Neural cell (in vitro differentiated cells): ENCODE data around the gene AARS2. TPM values are rescaled to one million over a fixed set of nuclear protein-coding genes. Genes with fewer than 3 reads are reported as not detected.

Experiments used
- H2AFZ ChIP-seq: fragments of 200-600, 300-800 bp; sonication (generic), shearing (Covaris generic); 2 replicates; pipeline ENCODE4 v1.6.0; 2014; ENCODE audit warnings: low read depth, mild to moderate bottlenecking, antibody characterized with exemption, low read length, moderate library complexity
- H3F3A ChIP-seq: fragments of 200-600 bp; shearing (Covaris generic); 2 replicates; pipeline ENCODE4 v1.6.1; 2016; ENCODE audit warnings: mild to moderate bottlenecking, moderate library complexity, mixed read lengths, antibody characterized with exemption, low read length; ENCODE audit not compliant: insufficient read depth, poor library complexity, severe bottlenecking
- H3K27ac ChIP-seq: fragments of 200-600, 300-800 bp; sonication (generic), shearing (Covaris generic); 2 replicates; pipeline ENCODE4 v1.5.1; 2014; ENCODE audit warnings: mild to moderate bottlenecking, low read length, moderate library complexity
- H3K27me3 ChIP-seq: fragments of 300-800, 200-600 bp; sonication (generic), shearing (Covaris generic); 2 replicates; pipeline ENCODE4 v1.6.0; 2014; ENCODE audit warnings: mild to moderate bottlenecking, low read depth, low read length, moderate library complexity; ENCODE audit not compliant: insufficient read depth
- H3K36me3 ChIP-seq: fragments of 300-800, 200-600 bp; sonication (generic), shearing (Covaris generic); 2 replicates; pipeline ENCODE4 v1.5.1; 2014; ENCODE audit warnings: mild to moderate bottlenecking, antibody characterized with exemption, low read length, moderate library complexity; ENCODE audit not compliant: insufficient read depth
- H3K4me2 ChIP-seq: fragments of 300-800, 200-600 bp; sonication (generic), shearing (Covaris generic); 2 replicates; pipeline ENCODE4 v1.6.0; 2014; ENCODE audit warnings: mild to moderate bottlenecking, low read length
- H3K4me3 ChIP-seq: fragments of 300-800, 200-600 bp; sonication (generic), shearing (Covaris generic); 2 replicates; pipeline ENCODE4 v1.5.1; 2014; ENCODE audit warnings: mild to moderate bottlenecking, low read length, moderate library complexity
- H3K79me2 ChIP-seq: fragments of 200-600 bp; shearing (Covaris generic); replicated peaks from 2 replicates; pipeline ENCODE4 v1.6.0; 2014; ENCODE audit warnings: mild to moderate bottlenecking, low read length, moderate library complexity; ENCODE audit not compliant: insufficient read depth
- H3K9ac ChIP-seq: fragments of 300-800, 200-600 bp; sonication (generic), shearing (Covaris generic); 2 replicates; pipeline ENCODE4 v1.6.1; 2016; ENCODE audit warnings: mild to moderate bottlenecking, low read length, mixed read lengths
- H3K9me2 ChIP-seq: fragments of 200-600 bp; shearing (Covaris generic); 2 replicates; pipeline ENCODE4 v1.6.1; 2016; ENCODE audit warnings: mild to moderate bottlenecking, low read length, mixed read lengths; ENCODE audit not compliant: insufficient read depth
- H3K9me3 ChIP-seq: fragments of 200-600, 300-800 bp; sonication (generic), shearing (Covaris generic); 2 replicates; pipeline ENCODE4 v1.6.1; 2016; ENCODE audit warnings: mild to moderate bottlenecking, mixed run types, low read length, moderate library complexity, mixed read lengths
- H4K20me1 ChIP-seq: fragments of 200-600 bp; shearing (Covaris generic); 2 replicates; pipeline ENCODE4 v1.6.1; 2016; ENCODE audit warnings: mild to moderate bottlenecking, mixed run types; ENCODE audit not compliant: insufficient read depth
- CTCF ChIP-seq: fragments of 450-650 bp; IDR thresholded peaks from 2 replicates; pipeline ENCODE4 v1.5.1; 2014; ENCODE audit warnings: antibody characterized with exemption, mild to moderate bottlenecking, moderate library complexity; ENCODE audit not compliant: poor library complexity, severe bottlenecking
- EP300 ChIP-seq: fragments of 450-650 bp; conservative IDR thresholded peaks from 2 replicates; pipeline ENCODE4 v1.6.1; 2014; ENCODE audit warnings: antibody characterized with exemption, mild to moderate bottlenecking, moderate library complexity; ENCODE audit not compliant: poor library complexity, severe bottlenecking
- EZH2 ChIP-seq: fragments of 200-600, 300-800 bp; shearing (Covaris generic), sonication (generic); IDR thresholded peaks from 2 replicates; pipeline ENCODE4 v1.6.1; 2014; ENCODE audit warnings: antibody characterized with exemption, low read length, borderline replicate concordance, mild to moderate bottlenecking; ENCODE audit not compliant: insufficient read depth, poor library complexity, severe bottlenecking
- MXI1 ChIP-seq: fragments of 450-650 bp; conservative IDR thresholded peaks from 2 replicates; pipeline ENCODE4 v1.6.1; 2014; ENCODE audit warnings: antibody characterized with exemption, mild to moderate bottlenecking; ENCODE audit not compliant: poor library complexity, severe bottlenecking
- POLR2AphosphoS5 ChIP-seq: IDR thresholded peaks from 2 replicates; pipeline ENCODE4 v1.6.1; 2012
- RAD21 ChIP-seq: fragments of 450-650 bp; conservative IDR thresholded peaks from 2 replicates; pipeline ENCODE4 v1.6.1; 2014; ENCODE audit warnings: antibody characterized with exemption, mild to moderate bottlenecking, moderate library complexity
- REST ChIP-seq: IDR thresholded peaks from 2 replicates; pipeline ENCODE4 v1.6.1; 2012; ENCODE audit warnings: borderline replicate concordance
- SMC3 ChIP-seq: fragments of 450-650 bp; conservative IDR thresholded peaks from 2 replicates; pipeline ENCODE4 v1.6.1; 2014; ENCODE audit warnings: antibody characterized with exemption, mild to moderate bottlenecking, moderate library complexity; ENCODE audit not compliant: poor library complexity
- TAF1 ChIP-seq: IDR thresholded peaks from 2 replicates; pipeline ENCODE4 v1.6.1; 2012; ENCODE audit warnings: low read depth
- polyA plus RNA-seq: library from polyadenylated mRNA; depleted of rRNA; stranded (reverse); fragments of >200 nt; gene quantifications from 2 replicates; pipeline ENCODE4 v1.2.3, GENCODE V29; 2014

AARS2 gene
- polyA plus RNA-seq, 1 donor from 2014 or later: 12.6 TPM

- Histone ChIP-seq H3K36me3 (no peaks in the 10 kb centered on the region), H3K27me3 (no peaks in the 10 kb centered on the region), H3K4me2 (no peak overlapping the region), H3K9ac (no peak overlapping the region), H3K27ac (no peak overlapping the region), H3F3A (no peaks in the 10 kb centered on the region), H4K20me1 (no peaks in the 10 kb centered on the region), H3K9me3 (no peaks in the 10 kb centered on the region), H3K4me3 (no peak overlapping the region), H3K79me2 (no peaks in the 10 kb centered on the region), H2AFZ (no peak overlapping the region), H3K9me2 (no peaks in the 10 kb centered on the region)
- TF ChIP-seq REST (no peak), POLR2AphosphoS5 (no peak), EP300 (no peak), SMC3 (no peak), CTCF (no peak), MXI1 (no peak), RAD21 (no peak), TAF1 (no peak), EZH2 (no peak)
Measured at GRCh38 chr6:44284867-44285266, 28.3 kb downstream of the AARS2 start.

- H3K79me2 ChIP-seq: no peaks in the 10 kb centered on the region
- no peak overlapping the region for H3K4me3 ChIP-seq
- TF ChIP-seq EP300: no peak
- no peak for TF ChIP-seq MXI1
- no peak for TF ChIP-seq SMC3
- no peak for TF ChIP-seq REST
- no peak for TF ChIP-seq TAF1
- TF ChIP-seq CTCF: no peak
- TF ChIP-seq EZH2: no peak
- H3K4me2 ChIP-seq: no peak overlapping the region
- H3K27me3 ChIP-seq: no peaks in the 10 kb centered on the region
- no peaks in the 10 kb centered on the region for H3K9me2 ChIP-seq
- no peak overlapping the region for H2AFZ ChIP-seq
- no peak overlapping the region for H3K27ac ChIP-seq
- no peaks in the 10 kb centered on the region for H4K20me1 ChIP-seq
- no peaks in the 10 kb centered on the region for H3K36me3 ChIP-seq
- no peaks in the 10 kb centered on the region for H3K9me3 ChIP-seq
- H3F3A ChIP-seq: no peaks in the 10 kb centered on the region
- H3K9ac ChIP-seq: no peak overlapping the region
Measured at GRCh38 chr6:44284121-44284520, 29.0 kb downstream of the AARS2 start.
